ENCODE results near the gene AFM.

- TF ChIP-seq CTCF (IDR thresholded peaks at IDR 0.05) (no peak), EZH2 (IDR thresholded peaks at IDR 0.05; ENCODE audit: borderline replicate concordance, insufficient read depth, low read depth, low read length, poor library complexity, severe bottlenecking) (no peak)
Observed at GRCh38 chr4:73477176-73477575, 4.4 kb upstream of the AFM start.
